Nephron (organoid): ENCODE data around the gene CFAP61.

Experiments
- H3K27ac Mint-ChIP-seq, 3 experiments: 2 replicates each; pipeline ENCODE4 v1.8.0; 2020; ENCODE audit warnings: mixed read lengths in 3 of 3, mild to moderate bottlenecking in 2 of 3, moderate library complexity in 1 of 3
- H3K27me3 Mint-ChIP-seq: 2 replicates; pipeline ENCODE4 v1.8.0; 2021; ENCODE audit warnings: low read depth, mild to moderate bottlenecking, moderate library complexity, mixed read lengths
- H3K36me3 Mint-ChIP-seq: 2 replicates; pipeline ENCODE4 v1.8.0; 2020; ENCODE audit warnings: low read depth, mixed read lengths
- H3K4me1 Mint-ChIP-seq: 2 replicates; pipeline ENCODE4 v1.8.0; 2020; ENCODE audit warnings: mixed read lengths
- H3K4me3 Mint-ChIP-seq, 3 experiments: 2 replicates each; pipeline ENCODE4 v1.8.0; 2020; ENCODE audit warnings: mild to moderate bottlenecking in 3 of 3, mixed read lengths in 3 of 3, moderate library complexity in 2 of 3
- H3K9me3 Mint-ChIP-seq: 2 replicates; pipeline ENCODE4 v1.8.0; 2020; ENCODE audit warnings: mixed read lengths
- CTCF ChIP-seq, 3 experiments: fragments of 200-600 bp; sonication (generic); IDR thresholded peaks; one replicate each; pipeline ENCODE4 v1.5.0; 2021; ENCODE audit warnings: antibody characterized with exemption in 3 of 3; ENCODE audit not compliant: unreplicated experiment in 3 of 3

The CFAP61 gene

GRCh38 chr20:20363434-20363798, 311.1 kb downstream of the CFAP61 start:
- Mint-ChIP-seq H3K27me3 (peaks cover 90% of the 10 kb centered on the region), H3K4me3 (no peak overlapping the region), H3K27ac (no peak overlapping the region), H3K36me3 (no peaks in the 10 kb centered on the region), H3K9me3 (peaks cover 6% of the 10 kb centered on the region), H3K4me1 (peaks cover 15% of the 10 kb centered on the region)
- no peak for TF ChIP-seq CTCF (IDR thresholded peaks at IDR 0.05; ENCODE audit: unreplicated experiment in 3 of 3)

- H3K9me3 Mint-ChIP-seq, result peaks cover 3% of the 10 kb centered on the region
- H3K27me3 Mint-ChIP-seq, result peaks cover 84% of the 10 kb centered on the region
- no peak overlapping the region for H3K4me3 Mint-ChIP-seq
- no peak for TF ChIP-seq CTCF (IDR thresholded peaks at IDR 0.05; ENCODE audit: unreplicated experiment in 3 of 3)
- peaks cover 15% of the 10 kb centered on the region for H3K4me1 Mint-ChIP-seq
- H3K27ac Mint-ChIP-seq, result no peak overlapping the region
- H3K36me3 Mint-ChIP-seq, result no peaks in the 10 kb centered on the region
These were observed 311.7 kb downstream of the CFAP61 start for GRCh38 chr20:20363799-20364592.

GRCh38 chr20:20364593-20365479, 312.5 kb downstream of the CFAP61 start:
- Mint-ChIP-seq H3K4me1 (peaks cover 17% of the 10 kb centered on the region), H3K4me3 (peak overlapping the region in 1 of 3 experiments; percentile 64), H3K36me3 (no peaks in the 10 kb centered on the region), H3K27me3 (peaks cover 84% of the 10 kb centered on the region), H3K9me3 (peaks cover 3% of the 10 kb centered on the region), H3K27ac (no peak overlapping the region)
- no peak for TF ChIP-seq CTCF (IDR thresholded peaks at IDR 0.05; ENCODE audit: unreplicated experiment in 3 of 3)

GRCh38 chr20:20365480-20366161, 313.3 kb downstream of the CFAP61 start:
- peak overlapping the region; percentile 8 to 64 (median 26) for H3K4me3 Mint-ChIP-seq
- H3K27me3 Mint-ChIP-seq, result peaks cover 84% of the 10 kb centered on the region
- peaks cover 4% of the 10 kb centered on the region for H3K9me3 Mint-ChIP-seq

GRCh38 chr20:20366551-20366875, 314.2 kb downstream of the CFAP61 start:
- Mint-ChIP-seq H3K4me3 (peak overlapping the region; percentile 62 to 78 (median 74)), H3K27me3 (peaks cover 84% of the 10 kb centered on the region), H3K36me3 (no peaks in the 10 kb centered on the region), H3K27ac (no peak overlapping the region), H3K9me3 (peaks cover 4% of the 10 kb centered on the region), H3K4me1 (peaks cover 22% of the 10 kb centered on the region)
- TF ChIP-seq CTCF (IDR thresholded peaks at IDR 0.05; ENCODE audit: unreplicated experiment in 3 of 3), result no peak

More at GRCh38 chr20:20365480-20366161, 313.3 kb downstream of the CFAP61 start:
- no peaks in the 10 kb centered on the region for H3K36me3 Mint-ChIP-seq
- H3K27ac Mint-ChIP-seq, result no peak overlapping the region
- peaks cover 22% of the 10 kb centered on the region for H3K4me1 Mint-ChIP-seq
- no peak for TF ChIP-seq CTCF (IDR thresholded peaks at IDR 0.05; ENCODE audit: unreplicated experiment in 3 of 3)
